ENCODE data around the gene HIPK1.

HIPK1 gene

GRCh38 chr1:114022877-114023276 lies 93.8 kb downstream of the HIPK1 start:
- Histone ChIP-seq H2AFZ (ENCODE audit: low read depth, low read length, severe bottlenecking) (no peak overlapping the region), H3K9ac (ENCODE audit: low read length) (no peak overlapping the region), H3K9me3 (ENCODE audit: insufficient read depth, low read length) (0 out of 2 replicates have a peak, but pooled peaks cover 4% of the 10 kb centered on the region), H3K36me3 (ENCODE audit: low read length) (no peaks in the 10 kb centered on the region), H3K27me3 (ENCODE audit: low read length) (no peaks in the 10 kb centered on the region), H4K20me1 (ENCODE audit: low read depth, low read length) (no peaks in the 10 kb centered on the region), H3K4me3 (ENCODE audit: insufficient read depth, low read length, poor library complexity, severe bottlenecking) (no peak overlapping the region), H3K4me2 (ENCODE audit: low read depth, low read length, poor library complexity, severe bottlenecking) (no peak overlapping the region), H3F3A (ENCODE audit: insufficient read depth) (no peaks in the 10 kb centered on the region), H3K9me2 (replicated peaks; ENCODE audit: insufficient read depth, low read length) (no peaks in the 10 kb centered on the region), H3K79me2 (ENCODE audit: insufficient read depth, low read length) (no peaks in the 10 kb centered on the region), H3K27ac (ENCODE audit: low read depth, low read length) (no peak overlapping the region)
- TF ChIP-seq EZH2phosphoT487 (conservative IDR thresholded peaks at IDR 0.05; ENCODE audit: low read length), result no peak
- TF ChIP-seq, protein P1, sequence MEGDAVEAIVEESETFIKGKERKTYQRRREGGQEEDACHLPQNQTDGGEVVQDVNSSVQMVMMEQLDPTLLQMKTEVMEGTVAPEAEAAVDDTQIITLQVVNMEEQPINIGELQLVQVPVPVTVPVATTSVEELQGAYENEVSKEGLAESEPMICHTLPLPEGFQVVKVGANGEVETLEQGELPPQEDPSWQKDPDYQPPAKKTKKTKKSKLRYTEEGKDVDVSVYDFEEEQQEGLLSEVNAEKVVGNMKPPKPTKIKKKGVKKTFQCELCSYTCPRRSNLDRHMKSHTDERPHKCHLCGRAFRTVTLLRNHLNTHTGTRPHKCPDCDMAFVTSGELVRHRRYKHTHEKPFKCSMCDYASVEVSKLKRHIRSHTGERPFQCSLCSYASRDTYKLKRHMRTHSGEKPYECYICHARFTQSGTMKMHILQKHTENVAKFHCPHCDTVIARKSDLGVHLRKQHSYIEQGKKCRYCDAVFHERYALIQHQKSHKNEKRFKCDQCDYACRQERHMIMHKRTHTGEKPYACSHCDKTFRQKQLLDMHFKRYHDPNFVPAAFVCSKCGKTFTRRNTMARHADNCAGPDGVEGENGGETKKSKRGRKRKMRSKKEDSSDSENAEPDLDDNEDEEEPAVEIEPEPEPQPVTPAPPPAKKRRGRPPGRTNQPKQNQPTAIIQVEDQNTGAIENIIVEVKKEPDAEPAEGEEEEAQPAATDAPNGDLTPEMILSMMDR (IDR thresholded peaks at IDR 0.05; ENCODE audit: insufficient read depth, low read length, poor library complexity, severe bottlenecking), result no peak

- H3K27me3 ChIP-seq (ENCODE audit: low read length), result no peaks in the 10 kb centered on the region
- no peak overlapping the region for H3K4me3 ChIP-seq (ENCODE audit: insufficient read depth, low read length, poor library complexity, severe bottlenecking)
- H3K4me2 ChIP-seq (ENCODE audit: low read depth, low read length, poor library complexity, severe bottlenecking), result no peak overlapping the region
These were observed 94.3 kb downstream of the HIPK1 start for GRCh38 chr1:114023377-114023776.

GRCh38 chr1:114024049-114024448 lies 94.9 kb downstream of the HIPK1 start:
- Histone ChIP-seq H3K9me3 (ENCODE audit: insufficient read depth, low read length) (no peaks in the 10 kb centered on the region), H3K79me2 (ENCODE audit: insufficient read depth, low read length) (no peaks in the 10 kb centered on the region), H3K4me3 (ENCODE audit: insufficient read depth, low read length, poor library complexity, severe bottlenecking) (no peak overlapping the region), H2AFZ (ENCODE audit: low read depth, low read length, severe bottlenecking) (no peak overlapping the region), H3K4me2 (ENCODE audit: low read depth, low read length, poor library complexity, severe bottlenecking) (no peak overlapping the region), H3K27ac (ENCODE audit: low read depth, low read length) (no peak overlapping the region), H3K9me2 (replicated peaks; ENCODE audit: insufficient read depth, low read length) (no peaks in the 10 kb centered on the region), H3K36me3 (ENCODE audit: low read length) (no peaks in the 10 kb centered on the region), H3K27me3 (ENCODE audit: low read length) (no peaks in the 10 kb centered on the region), H4K20me1 (ENCODE audit: low read depth, low read length) (no peaks in the 10 kb centered on the region), H3K9ac (ENCODE audit: low read length) (no peak overlapping the region), H3F3A (ENCODE audit: insufficient read depth) (no peaks in the 10 kb centered on the region)
- TF ChIP-seq, protein P1 (IDR thresholded peaks at IDR 0.05; ENCODE audit: insufficient read depth, low read length, poor library complexity, severe bottlenecking), result no peak
- no peak for TF ChIP-seq EZH2phosphoT487 (conservative IDR thresholded peaks at IDR 0.05; ENCODE audit: low read length)

More at GRCh38 chr1:114023377-114023776, 94.3 kb downstream of the HIPK1 start:
- H3K9ac ChIP-seq (ENCODE audit: low read length), result no peak overlapping the region
- H3F3A ChIP-seq (ENCODE audit: insufficient read depth), result no peaks in the 10 kb centered on the region
- no peak for TF ChIP-seq EZH2phosphoT487 (conservative IDR thresholded peaks at IDR 0.05; ENCODE audit: low read length)
- TF ChIP-seq, protein P1 (IDR thresholded peaks at IDR 0.05; ENCODE audit: insufficient read depth, low read length, poor library complexity, severe bottlenecking), result no peak
- 0 out of 2 replicates have a peak, but pooled peaks cover 4% of the 10 kb centered on the region for H3K9me3 ChIP-seq (ENCODE audit: insufficient read depth, low read length)
- no peaks in the 10 kb centered on the region for H3K9me2 ChIP-seq (replicated peaks; ENCODE audit: insufficient read depth, low read length)
- no peak overlapping the region for H2AFZ ChIP-seq (ENCODE audit: low read depth, low read length, severe bottlenecking)
- H3K36me3 ChIP-seq (ENCODE audit: low read length), result no peaks in the 10 kb centered on the region
- no peaks in the 10 kb centered on the region for H4K20me1 ChIP-seq (ENCODE audit: low read depth, low read length)
- H3K79me2 ChIP-seq (ENCODE audit: insufficient read depth, low read length), result no peaks in the 10 kb centered on the region
- H3K27ac ChIP-seq (ENCODE audit: low read depth, low read length), result no peak overlapping the region

Measured in SU-DHL-6 (cell line).